Measurements from ENCODE around the gene ZNF732.

Gene ZNF732

GRCh38 chr4:236028-236427 lies 69.2 kb downstream of the ZNF732 start:
- in situ Hi-C loops (cut with HindIII; ENCODE audit: low pct_unique_long_range_greater_than_20kb, low sequenced_read_pairs): no loop called here
- TF ChIP-seq JUND (IDR thresholded peaks at IDR 0.05; ENCODE audit: low read depth): no peak
- DNase-seq (ENCODE audit: low read depth in 1 of 2, low spot score in 1 of 2): no peak

DNA sequence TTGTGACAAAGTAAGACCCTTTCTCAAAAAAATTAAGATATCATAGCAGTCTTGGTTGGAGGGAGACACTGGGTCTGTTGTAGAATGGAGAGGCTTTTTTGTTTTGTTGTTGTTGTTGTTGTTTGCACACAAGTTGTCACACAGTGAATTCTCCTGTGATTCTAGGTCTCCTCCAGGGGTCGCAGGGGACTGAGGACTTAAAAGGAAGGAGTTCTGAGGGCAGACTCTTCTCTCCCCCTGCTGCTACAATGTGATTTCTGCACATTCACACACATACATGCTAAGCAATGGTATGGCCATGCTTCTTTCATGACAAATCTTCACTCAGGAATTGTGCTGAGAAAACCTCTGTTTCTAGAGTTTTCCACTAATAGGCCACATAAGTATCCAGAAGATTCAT lies 71.1 kb downstream of the ZNF732 start:
- DNase-seq (ENCODE audit: low read depth in 1 of 2, low spot score in 1 of 2): no peak
- in situ Hi-C loops (cut with HindIII; ENCODE audit: low pct_unique_long_range_greater_than_20kb, low sequenced_read_pairs): no loop called here
- TF ChIP-seq JUND (IDR thresholded peaks at IDR 0.05; ENCODE audit: low read depth): no peak

DNA sequence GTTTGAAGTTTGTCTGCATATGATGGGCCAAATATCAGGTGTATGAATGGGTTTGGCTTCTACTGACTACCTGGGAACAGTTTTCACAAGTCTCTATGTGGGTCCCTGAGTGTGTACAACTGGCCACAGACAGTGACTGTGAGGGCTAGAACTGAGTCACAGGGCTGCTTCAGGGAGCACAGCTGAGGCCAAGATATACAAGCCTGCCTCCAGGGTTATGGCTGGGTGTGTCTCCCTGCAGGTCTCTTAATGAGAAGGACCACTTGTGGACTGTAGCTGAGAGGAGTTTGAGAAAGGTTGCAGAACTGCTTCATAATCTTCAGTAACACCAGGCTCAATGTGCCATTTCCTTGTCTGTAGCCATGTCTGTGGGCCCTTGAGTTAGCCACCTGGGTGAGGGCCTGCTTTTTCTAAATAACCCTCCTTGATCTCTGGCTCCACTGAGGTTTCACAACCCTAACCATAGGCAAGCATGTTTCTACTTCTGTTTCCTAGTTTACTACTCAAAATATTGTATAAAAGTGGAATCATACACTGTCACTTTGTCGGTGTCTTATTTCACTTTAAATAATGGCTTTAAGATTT lies 81.3 kb downstream of the ZNF732 start:
- TF ChIP-seq JUND (IDR thresholded peaks at IDR 0.05; ENCODE audit: low read depth): no peak
- no peak for DNase-seq (ENCODE audit: low read depth in 1 of 2, low spot score in 1 of 2)
- in situ Hi-C loops (cut with HindIII; ENCODE audit: low pct_unique_long_range_greater_than_20kb, low sequenced_read_pairs): no loop called here

Data from T47D (cell line).